HEK293 (cell line): Measurements from ENCODE around the gene SLC31A1.
A peak's percentile ranks its signal among the peaks of the same experiment; 100 is the strongest.

Source experiments
- CTCF ChIA-PET: fragments of 350-600 bp; formaldehyde crosslinking; extraction: SDS; loops from one replicate; lab custom pipeline; 2021; ENCODE audit warnings: antibody characterized with exemption; lab: Yijun Ruan, JAX
- POLR2A ChIA-PET: fragments of 300-600 bp; formaldehyde crosslinking; extraction: SDS; loops from one replicate; lab custom pipeline; 2020; ENCODE audit warnings: antibody characterized with exemption, inconsistent platforms; lab: Yijun Ruan, JAX
- H3K27ac ChIP-seq: fragments of 200-500 bp; sonication (Bioruptor generic); 2 replicates; pipeline ENCODE4 v1.5.1; 2014; ENCODE audit warnings: low read depth, low read length, control low read depth, inconsistent platforms; ENCODE audit errors: extremely low read depth
- H3K36me3 ChIP-seq, 2 experiments: fragments of 200-500 bp in 1 of 2; sonication (Bioruptor generic) in 1 of 2; 1 replicate in 1 of 2; 2 replicates in 1 of 2; pipeline ENCODE4 v1.5.1; 2014 to 2017; ENCODE audit warnings: inconsistent platforms in 2 of 2, low read length in 2 of 2; ENCODE audit not compliant: control insufficient read depth in 2 of 2, insufficient read depth in 1 of 2
- H3K4me1 ChIP-seq: fragments of 200-500 bp; sonication (Bioruptor generic); 2 replicates; pipeline ENCODE4 v1.5.1; 2014; ENCODE audit warnings: mild to moderate bottlenecking, low read length, inconsistent platforms; ENCODE audit not compliant: control insufficient read depth, insufficient read depth
- H3K4me3 ChIP-seq: 2 replicates; pipeline ENCODE4 v1.5.1; 2011; ENCODE audit warnings: low read depth, mild to moderate bottlenecking, control low read depth, low read length, moderate library complexity
- H3K9me3 ChIP-seq: fragments of 200-500 bp; sonication (Bioruptor generic); 2 replicates; pipeline ENCODE4 v1.5.1; 2014; ENCODE audit warnings: low read depth, low read length, inconsistent platforms; ENCODE audit not compliant: control insufficient read depth, insufficient read depth
- EGR2 ChIP-seq: fragments of 450-650 bp; formaldehyde crosslinking; IDR thresholded peaks from 2 replicates; pipeline ENCODE4 v1.5.1; 2016; ENCODE audit warnings: low read depth, missing biosample characterization, missing genetic modification characterization
- HOXC10 ChIP-seq: sonication (generic); formaldehyde crosslinking; IDR thresholded peaks from 2 replicates; pipeline ENCODE4 v1.8.1; 2023; ENCODE audit warnings: mild to moderate bottlenecking, missing genetic modification reagents
- INSM2 ChIP-seq: fragments of 450-650 bp; formaldehyde crosslinking; IDR thresholded peaks from 2 replicates; pipeline ENCODE4 v1.5.1; 2016; ENCODE audit warnings: missing biosample characterization, missing genetic modification characterization
- MYNN ChIP-seq: fragments of 450-650 bp; formaldehyde crosslinking; IDR thresholded peaks from 2 replicates; pipeline ENCODE4 v1.5.1; 2016; ENCODE audit warnings: missing biosample characterization, missing genetic modification characterization, borderline replicate concordance
- PBX3 ChIP-seq: sonication (generic); formaldehyde crosslinking; IDR thresholded peaks from 2 replicates; pipeline ENCODE4 v1.8.1; 2022; ENCODE audit warnings: mild to moderate bottlenecking, moderate library complexity, missing genetic modification reagents
- SP7 ChIP-seq: fragments of 450-650 bp; formaldehyde crosslinking; IDR thresholded peaks from 2 replicates; pipeline ENCODE4 v1.5.1; 2016; ENCODE audit warnings: missing biosample characterization, missing genetic modification characterization
- ZBTB20 ChIP-seq: fragments of 450-650 bp; formaldehyde crosslinking; IDR thresholded peaks from 2 replicates; pipeline ENCODE4 v1.5.1; 2016; ENCODE audit warnings: missing biosample characterization, missing genetic modification characterization
- ZBTB48 ChIP-seq: fragments of 450-650 bp; formaldehyde crosslinking; IDR thresholded peaks from 2 replicates; pipeline ENCODE4 v1.5.1; 2016; ENCODE audit warnings: missing biosample characterization, missing genetic modification characterization
- ZBTB8A ChIP-seq: fragments of 450-650 bp; formaldehyde crosslinking; IDR thresholded peaks from 2 replicates; pipeline ENCODE4 v1.5.1; 2016; ENCODE audit warnings: missing biosample characterization, missing genetic modification characterization
- ZEB2 ChIP-seq: fragments of 450-650 bp; formaldehyde crosslinking; IDR thresholded peaks from 2 replicates; pipeline ENCODE4 v1.5.1; 2016; ENCODE audit warnings: missing biosample characterization, missing genetic modification characterization
- ZIC2 ChIP-seq: fragments of 450-650 bp; formaldehyde crosslinking; IDR thresholded peaks from 2 replicates; pipeline ENCODE4 v1.5.1; 2016; ENCODE audit warnings: missing biosample characterization, missing genetic modification characterization
- ZNF140 ChIP-seq: fragments of 450-650 bp; formaldehyde crosslinking; IDR thresholded peaks from 2 replicates; pipeline ENCODE4 v1.5.1; 2016; ENCODE audit warnings: missing biosample characterization, missing genetic modification characterization
- ZNF146 ChIP-seq: fragments of 450-650 bp; formaldehyde crosslinking; IDR thresholded peaks from 2 replicates; pipeline ENCODE4 v1.5.1; 2016; ENCODE audit warnings: missing biosample characterization, missing genetic modification characterization
- ZNF16 ChIP-seq: fragments of 450-650 bp; formaldehyde crosslinking; IDR thresholded peaks from 2 replicates; pipeline ENCODE4 v1.5.1; 2016; ENCODE audit warnings: low read depth, missing biosample characterization, missing genetic modification characterization
- ZNF202 ChIP-seq: fragments of 450-650 bp; formaldehyde crosslinking; IDR thresholded peaks from 2 replicates; pipeline ENCODE4 v1.5.1; 2016; ENCODE audit warnings: missing biosample characterization, missing genetic modification characterization, borderline replicate concordance
- ZNF223 ChIP-seq: fragments of 450-650 bp; formaldehyde crosslinking; IDR thresholded peaks from 2 replicates; pipeline ENCODE4 v1.5.1; 2016; ENCODE audit warnings: missing biosample characterization, missing genetic modification characterization
- ZNF24 ChIP-seq: fragments of 450-650 bp; formaldehyde crosslinking; IDR thresholded peaks from 2 replicates; pipeline ENCODE4 v1.5.1; 2016; ENCODE audit warnings: missing biosample characterization, missing genetic modification characterization
- ZNF311 ChIP-seq: fragments of 450-650 bp; formaldehyde crosslinking; IDR thresholded peaks from 2 replicates; pipeline ENCODE4 v1.5.1; 2017; ENCODE audit warnings: missing biosample characterization, missing genetic modification characterization, borderline replicate concordance
- ZNF324 ChIP-seq: fragments of 450-650 bp; formaldehyde crosslinking; IDR thresholded peaks from 2 replicates; pipeline ENCODE4 v1.5.1; 2016; ENCODE audit warnings: missing biosample characterization, missing genetic modification characterization
- ZNF335 ChIP-seq: fragments of 450-650 bp; formaldehyde crosslinking; conservative IDR thresholded peaks from 2 replicates; pipeline ENCODE4 v1.5.1; 2016; ENCODE audit warnings: missing biosample characterization, missing genetic modification characterization
- ZNF341 ChIP-seq: fragments of 450-650 bp; formaldehyde crosslinking; IDR thresholded peaks from 2 replicates; pipeline ENCODE4; 2016; ENCODE audit warnings: low read depth, missing biosample characterization, missing genetic modification characterization
- ZNF514 ChIP-seq: fragments of 450-650 bp; formaldehyde crosslinking; IDR thresholded peaks from 2 replicates; pipeline ENCODE4 v1.5.1; 2016; ENCODE audit warnings: missing biosample characterization, missing genetic modification characterization
- ZNF544 ChIP-seq: fragments of 450-650 bp; formaldehyde crosslinking; IDR thresholded peaks from 2 replicates; pipeline ENCODE4 v1.5.0; 2017; ENCODE audit warnings: missing biosample characterization, missing genetic modification characterization
- ZNF548 ChIP-seq: fragments of 450-650 bp; formaldehyde crosslinking; IDR thresholded peaks from 2 replicates; pipeline ENCODE4 v1.5.1; 2016; ENCODE audit warnings: missing biosample characterization, missing genetic modification characterization
- ZNF596 ChIP-seq: fragments of 450-650 bp; IDR thresholded peaks from 2 replicates; pipeline ENCODE4 v1.5.0; 2018; ENCODE audit warnings: missing biosample characterization, mild to moderate bottlenecking, missing genetic modification characterization, moderate library complexity
- ZNF76 ChIP-seq: fragments of 450-650 bp; formaldehyde crosslinking; IDR thresholded peaks from 2 replicates; pipeline ENCODE4; 2016; ENCODE audit warnings: low read depth, missing biosample characterization, missing genetic modification characterization, borderline replicate concordance
- ZNF776 ChIP-seq: fragments of 450-650 bp; formaldehyde crosslinking; IDR thresholded peaks from 2 replicates; pipeline ENCODE4 v1.5.0; 2017; ENCODE audit warnings: missing biosample characterization, missing genetic modification characterization, borderline replicate concordance
- ZNF777 ChIP-seq: fragments of 450-650 bp; formaldehyde crosslinking; IDR thresholded peaks from 2 replicates; pipeline ENCODE4 v1.5.1; 2017; ENCODE audit warnings: missing biosample characterization, missing genetic modification characterization, borderline replicate concordance
- ZNF792 ChIP-seq: fragments of 450-650 bp; formaldehyde crosslinking; IDR thresholded peaks from 2 replicates; pipeline ENCODE4 v1.5.1; 2016; ENCODE audit warnings: missing biosample characterization, missing genetic modification characterization
- TF ChIP-seq, protein P1 (sequence below): fragments of 450-650 bp; formaldehyde crosslinking; IDR thresholded peaks from 2 replicates; pipeline ENCODE4 v1.5.1; 2016; ENCODE audit warnings: missing biosample characterization, missing genetic modification characterization
- TF ChIP-seq, protein P2 (sequence below): fragments of 450-650 bp; formaldehyde crosslinking; IDR thresholded peaks from 2 replicates; pipeline ENCODE4 v1.5.1; 2016; ENCODE audit warnings: missing biosample characterization, missing genetic modification characterization

SLC31A1 gene

GRCh38 chr9:113275157-113276131, 54.1 kb downstream of the SLC31A1 start, which contains the start of the genes CDC26 and PRPF4:
CDC26 (minus strand) TSS chr9:113275572; CDS start chr9:113272507, 3,065 bp downstream.
PRPF4 (plus strand) TSS chr9:113275658; CDS start chr9:113275744, 86 bp downstream.
- peaks cover 33 to 64% of the 10 kb centered on the region in 2 experiments for H3K36me3 ChIP-seq
- TF ChIP-seq HOXC10 (CRISPR knock-in tag) (no peak), MYNN (tag by site-specific recombination) (no peak), ZBTB20 (tag by site-specific recombination) (peak; percentile 57; the same call in 1 of the 2 replicates), EGR2 (tag by site-specific recombination) (peak; percentile 86), PBX3 (no peak), ZEB2 (tag by site-specific recombination) (0 out of 2 replicates have a peak, but pooled peaks have one; percentile 16), SP7 (tag by site-specific recombination) (peak; percentile 43; the same call in 1 of the 2 replicates), ZNF596 (tag by site-specific recombination) (no peak), ZNF544 (tag by site-specific recombination) (no peak), ZNF324 (no peak), ZNF76 (tag by site-specific recombination) (peak; percentile 96), ZNF223 (no peak), ZNF24 (tag by site-specific recombination) (0 out of 2 replicates have a peak, but pooled peaks have one; percentile 14), ZBTB48 (peak; percentile 99), ZNF146 (tag by site-specific recombination) (no peak), ZNF16 (tag by site-specific recombination) (no peak), ZNF335 (tag by site-specific recombination) (peak; percentile 90), ZNF548 (tag by site-specific recombination) (no peak), ZBTB8A (tag by site-specific recombination) (peak; percentile 57; the same call in 1 of the 2 replicates), ZNF514 (no peak), ZNF792 (tag by site-specific recombination) (no peak), ZNF776 (tag by site-specific recombination) (no peak), ZIC2 (tag by site-specific recombination) (no peak), ZNF202 (no peak), ZNF140 (tag by site-specific recombination) (no peak), ZNF311 (tag by site-specific recombination) (no peak), ZNF777 (tag by site-specific recombination) (peak; percentile 30; the same call in 1 of the 2 replicates), INSM2 (tag by site-specific recombination) (0 out of 2 replicates have a peak, but pooled peaks have one; percentile 11), ZNF341 (tag by site-specific recombination) (peak; percentile 95)
- TF ChIP-seq, protein P1, sequence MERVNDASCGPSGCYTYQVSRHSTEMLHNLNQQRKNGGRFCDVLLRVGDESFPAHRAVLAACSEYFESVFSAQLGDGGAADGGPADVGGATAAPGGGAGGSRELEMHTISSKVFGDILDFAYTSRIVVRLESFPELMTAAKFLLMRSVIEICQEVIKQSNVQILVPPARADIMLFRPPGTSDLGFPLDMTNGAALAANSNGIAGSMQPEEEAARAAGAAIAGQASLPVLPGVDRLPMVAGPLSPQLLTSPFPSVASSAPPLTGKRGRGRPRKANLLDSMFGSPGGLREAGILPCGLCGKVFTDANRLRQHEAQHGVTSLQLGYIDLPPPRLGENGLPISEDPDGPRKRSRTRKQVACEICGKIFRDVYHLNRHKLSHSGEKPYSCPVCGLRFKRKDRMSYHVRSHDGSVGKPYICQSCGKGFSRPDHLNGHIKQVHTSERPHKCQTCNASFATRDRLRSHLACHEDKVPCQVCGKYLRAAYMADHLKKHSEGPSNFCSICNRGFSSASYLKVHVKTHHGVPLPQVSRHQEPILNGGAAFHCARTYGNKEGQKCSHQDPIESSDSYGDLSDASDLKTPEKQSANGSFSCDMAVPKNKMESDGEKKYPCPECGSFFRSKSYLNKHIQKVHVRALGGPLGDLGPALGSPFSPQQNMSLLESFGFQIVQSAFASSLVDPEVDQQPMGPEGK (tag by site-specific recombination) = peak; percentile 94
- TF ChIP-seq, protein P2, sequence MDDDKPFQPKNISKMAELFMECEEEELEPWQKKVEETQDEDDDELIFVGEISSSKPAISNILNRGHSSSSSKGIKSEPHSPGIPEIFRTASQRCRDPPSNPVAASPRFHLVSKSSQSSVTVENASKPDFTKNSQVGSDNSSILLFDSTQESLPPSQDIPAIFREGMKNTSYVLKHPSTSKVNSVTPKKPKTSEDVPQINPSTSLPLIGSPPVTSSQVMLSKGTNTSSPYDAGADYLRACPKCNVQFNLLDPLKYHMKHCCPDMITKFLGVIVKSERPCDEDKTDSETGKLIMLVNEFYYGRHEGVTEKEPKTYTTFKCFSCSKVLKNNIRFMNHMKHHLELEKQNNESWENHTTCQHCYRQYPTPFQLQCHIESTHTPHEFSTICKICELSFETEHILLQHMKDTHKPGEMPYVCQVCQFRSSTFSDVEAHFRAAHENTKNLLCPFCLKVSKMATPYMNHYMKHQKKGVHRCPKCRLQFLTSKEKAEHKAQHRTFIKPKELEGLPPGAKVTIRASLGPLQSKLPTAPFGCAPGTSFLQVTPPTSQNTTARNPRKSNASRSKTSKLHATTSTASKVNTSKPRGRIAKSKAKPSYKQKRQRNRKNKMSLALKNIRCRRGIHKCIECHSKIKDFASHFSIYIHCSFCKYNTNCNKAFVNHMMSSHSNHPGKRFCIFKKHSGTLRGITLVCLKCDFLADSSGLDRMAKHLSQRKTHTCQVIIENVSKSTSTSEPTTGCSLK = no peak

More at GRCh38 chr9:113275157-113276131, 54.1 kb downstream of the SLC31A1 start, which contains the start of the genes CDC26 and PRPF4:
- ChIA-PET POLR2A (interaction anchor here (0.6 to 4.5 kb wide), 21 partner anchors 9 to 383 kb away, joined by 3 to 44 read pairs (median 6); partner anchors contain the start of genes ALAD, BSPRY, C9orf43 and FKBP15), CTCF (interaction anchor here (0.6 to 5.6 kb wide), 35 partner anchors 9 to 772 kb away, joined by 3 to 64 read pairs (median 5); partner anchors contain the start of genes ALAD, BSPRY, FKBP15 and SLC31A1)
- H3K9me3 ChIP-seq = no peaks in the 10 kb centered on the region
- peak within 1 kb of the TSS; percentile 85 for H3K4me3 ChIP-seq
- H3K27ac ChIP-seq = peak within 1 kb of the TSS; percentile 49
- H3K4me1 ChIP-seq = 0 out of 2 replicates have a peak, but pooled peaks cover 3% of the 10 kb centered on the region
